Measurements from ENCODE around the gene ZNF768.

GRCh38 chr16:30526823-30527634, 663 bp upstream of the ZNF768 start:
- TF ChIP-seq GATA3 (IDR thresholded peaks at IDR 0.05; ENCODE audit: low read depth, low read length) (no peak), GATA2 (IDR thresholded peaks at IDR 0.05; ENCODE audit: low read depth, low read length) (peak; percentile 38; the same call in 1 of the 2 replicates)
